ENCODE results near the gene AMIGO3. TPM values are rescaled to one million over a fixed set of nuclear protein-coding genes. Genes with fewer than 3 reads are reported as not detected.

The AMIGO3 gene
- polyA plus RNA-seq, 1 donor (not counting 4 experiments of a cell fraction or from before 2014, with no cell fraction given) = 0.03 TPM

DNA sequence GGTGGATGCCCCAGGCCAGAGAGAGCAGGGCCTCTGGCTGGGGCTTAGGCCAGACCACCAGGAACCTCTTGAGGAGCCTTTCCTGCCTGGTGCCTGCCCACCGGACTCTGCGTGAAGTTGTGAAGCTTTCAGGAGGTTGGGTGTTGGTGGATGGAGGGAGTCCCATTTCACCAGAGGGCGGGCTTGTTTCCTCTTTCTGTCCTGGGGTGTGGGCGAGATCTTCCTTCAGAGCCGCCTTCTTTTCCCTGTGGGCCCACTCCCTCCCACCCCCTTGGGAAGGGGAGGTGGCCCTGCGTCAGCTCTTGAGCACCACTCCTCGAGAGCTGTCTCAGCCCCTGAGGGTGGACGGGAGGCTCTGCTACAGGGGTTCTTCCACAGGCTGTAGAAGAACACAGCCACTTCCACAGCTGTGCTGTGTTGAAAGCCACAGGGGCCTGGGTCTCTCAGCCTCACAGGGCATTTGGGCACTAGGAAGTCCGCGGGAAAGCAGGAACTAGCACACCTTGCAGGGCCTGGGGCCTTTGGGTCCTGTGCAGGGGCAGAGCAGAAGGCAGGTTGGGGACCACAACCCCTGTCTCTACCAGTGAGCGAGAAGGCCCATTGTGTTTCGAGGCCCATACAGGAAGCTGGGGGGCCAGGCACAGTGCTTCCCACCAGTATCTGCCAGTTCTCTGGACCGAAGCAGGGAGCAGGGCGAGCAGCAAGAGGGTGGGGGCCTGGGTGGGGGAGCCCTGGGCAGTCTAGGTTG lies 2.1 kb downstream of the AMIGO3 start:
- H3K4me3 ChIP-seq (ENCODE audit: control insufficient read depth in 2 of 3, extremely low read depth in 1 of 3, insufficient read depth in 2 of 3, low read depth in 1 of 3, low read length in 3 of 3) = no peak overlapping the region
- DNase-seq (ENCODE audit: low read depth, low spot score) = no peak
- H4K20me1 ChIP-seq (ENCODE audit: control insufficient read depth, extremely low read depth, insufficient read depth, low read length) = peaks cover 14% of the 10 kb centered on the region
- H3K4me2 ChIP-seq (ENCODE audit: control insufficient read depth, extremely low read depth, insufficient read depth, low read depth, low read length) = no peak overlapping the region
- TF ChIP-seq EZH2 (IDR thresholded peaks at IDR 0.05; ENCODE audit: low read length) = no peak
- no peaks in the 10 kb centered on the region for H3K9me3 ChIP-seq (ENCODE audit: control insufficient read depth, low read depth, low read length)
- no peak for FAIRE-seq
- peaks cover 3% of the 10 kb centered on the region for H3K79me2 ChIP-seq (ENCODE audit: control insufficient read depth, insufficient read depth, low read length)
- no peaks in the 10 kb centered on the region for H3K9me1 ChIP-seq (ENCODE audit: control insufficient read depth, extremely low read depth, insufficient read depth, low read length)
- H3K4me1 ChIP-seq (ENCODE audit: control insufficient read depth, extremely low read depth, insufficient read depth, low read length) = peaks cover 20% of the 10 kb centered on the region
- no peak overlapping the region for H3K9ac ChIP-seq (ENCODE audit: control insufficient read depth, extremely low read depth, insufficient read depth, low read length)
- H3K27me3 ChIP-seq (ENCODE audit: control insufficient read depth, extremely low read depth, insufficient read depth, low read length) = no peaks in the 10 kb centered on the region
- dilution Hi-C loops (cut with MboI; ENCODE audit: extremely low pct_ligation_motif_present, low sequenced_read_pairs) = no loop called here
- no peak overlapping the region for H3K27ac ChIP-seq (ENCODE audit: control insufficient read depth, insufficient read depth, low read length)
- H3K36me3 ChIP-seq (ENCODE audit: control insufficient read depth in 2 of 2, extremely low read depth in 1 of 2, insufficient read depth in 2 of 2, low read length in 2 of 2) = peaks cover 18 to 27% of the 10 kb centered on the region in 2 experiments
- no peak overlapping the region for H2AFZ ChIP-seq (ENCODE audit: control insufficient read depth, low read length)

GRCh38 chr3:49716691-49717210 lies 2.7 kb downstream of the AMIGO3 start:
- dilution Hi-C loops (cut with MboI; ENCODE audit: extremely low pct_ligation_motif_present, low sequenced_read_pairs) = no loop called here
- H3K9ac ChIP-seq (ENCODE audit: control insufficient read depth, extremely low read depth, insufficient read depth, low read length) = no peak overlapping the region
- no peak for DNase-seq (ENCODE audit: low read depth, low spot score)
- peaks cover 14% of the 10 kb centered on the region for H4K20me1 ChIP-seq (ENCODE audit: control insufficient read depth, extremely low read depth, insufficient read depth, low read length)
- H3K4me2 ChIP-seq (ENCODE audit: control insufficient read depth, extremely low read depth, insufficient read depth, low read depth, low read length) = no peak overlapping the region
- H3K27me3 ChIP-seq (ENCODE audit: control insufficient read depth, extremely low read depth, insufficient read depth, low read length) = no peaks in the 10 kb centered on the region
- H3K9me3 ChIP-seq (ENCODE audit: control insufficient read depth, low read depth, low read length) = no peaks in the 10 kb centered on the region
- no peak for FAIRE-seq
- peaks cover 19% of the 10 kb centered on the region for H3K4me1 ChIP-seq (ENCODE audit: control insufficient read depth, extremely low read depth, insufficient read depth, low read length)
- no peak overlapping the region for H2AFZ ChIP-seq (ENCODE audit: control insufficient read depth, low read length)
- peaks cover 12 to 25% of the 10 kb centered on the region in 2 experiments for H3K36me3 ChIP-seq (ENCODE audit: control insufficient read depth in 2 of 2, extremely low read depth in 1 of 2, insufficient read depth in 2 of 2, low read length in 2 of 2)
- H3K9me1 ChIP-seq (ENCODE audit: control insufficient read depth, extremely low read depth, insufficient read depth, low read length) = no peaks in the 10 kb centered on the region
- H3K4me3 ChIP-seq (ENCODE audit: control insufficient read depth in 2 of 3, extremely low read depth in 1 of 3, insufficient read depth in 2 of 3, low read depth in 1 of 3, low read length in 3 of 3) = no peak overlapping the region
- TF ChIP-seq, protein P1, sequence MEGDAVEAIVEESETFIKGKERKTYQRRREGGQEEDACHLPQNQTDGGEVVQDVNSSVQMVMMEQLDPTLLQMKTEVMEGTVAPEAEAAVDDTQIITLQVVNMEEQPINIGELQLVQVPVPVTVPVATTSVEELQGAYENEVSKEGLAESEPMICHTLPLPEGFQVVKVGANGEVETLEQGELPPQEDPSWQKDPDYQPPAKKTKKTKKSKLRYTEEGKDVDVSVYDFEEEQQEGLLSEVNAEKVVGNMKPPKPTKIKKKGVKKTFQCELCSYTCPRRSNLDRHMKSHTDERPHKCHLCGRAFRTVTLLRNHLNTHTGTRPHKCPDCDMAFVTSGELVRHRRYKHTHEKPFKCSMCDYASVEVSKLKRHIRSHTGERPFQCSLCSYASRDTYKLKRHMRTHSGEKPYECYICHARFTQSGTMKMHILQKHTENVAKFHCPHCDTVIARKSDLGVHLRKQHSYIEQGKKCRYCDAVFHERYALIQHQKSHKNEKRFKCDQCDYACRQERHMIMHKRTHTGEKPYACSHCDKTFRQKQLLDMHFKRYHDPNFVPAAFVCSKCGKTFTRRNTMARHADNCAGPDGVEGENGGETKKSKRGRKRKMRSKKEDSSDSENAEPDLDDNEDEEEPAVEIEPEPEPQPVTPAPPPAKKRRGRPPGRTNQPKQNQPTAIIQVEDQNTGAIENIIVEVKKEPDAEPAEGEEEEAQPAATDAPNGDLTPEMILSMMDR (optimal IDR thresholded peaks at IDR 0.05 in 1 of 3, IDR thresholded peaks at IDR 0.05 in 1 of 3, conservative IDR thresholded peaks at IDR 0.05 in 1 of 3; ENCODE audit: extremely low read depth in 1 of 3, insufficient read depth in 2 of 3, low read length in 3 of 3) = no peak
- TF ChIP-seq EZH2 (IDR thresholded peaks at IDR 0.05; ENCODE audit: low read length) = no peak
- no peak overlapping the region for H3K27ac ChIP-seq (ENCODE audit: control insufficient read depth, insufficient read depth, low read length)
- no peaks in the 10 kb centered on the region for H3K79me2 ChIP-seq (ENCODE audit: control insufficient read depth, insufficient read depth, low read length)
